DOHH2 (cell line): ENCODE results near the gene MOB1B.

ENCODE experiments used
- EZH2phosphoT487 ChIP-seq: fragments of 200-600 bp; sonication (generic); IDR thresholded peaks from 2 replicates; pipeline ENCODE4 v1.6.1; 2017; ENCODE audit warnings: borderline replicate concordance, mild to moderate bottlenecking, antibody characterized with exemption, low read length, moderate library complexity, mixed read lengths
- TF ChIP-seq, protein P1 (sequence below): fragments of 200-600 bp; sonication (generic); IDR thresholded peaks from one replicate; pipeline ENCODE4 v1.5.1; 2014; ENCODE audit warnings: antibody characterized with exemption, mild to moderate bottlenecking, low read depth, low read length; ENCODE audit not compliant: poor library complexity, severe bottlenecking

DNA sequence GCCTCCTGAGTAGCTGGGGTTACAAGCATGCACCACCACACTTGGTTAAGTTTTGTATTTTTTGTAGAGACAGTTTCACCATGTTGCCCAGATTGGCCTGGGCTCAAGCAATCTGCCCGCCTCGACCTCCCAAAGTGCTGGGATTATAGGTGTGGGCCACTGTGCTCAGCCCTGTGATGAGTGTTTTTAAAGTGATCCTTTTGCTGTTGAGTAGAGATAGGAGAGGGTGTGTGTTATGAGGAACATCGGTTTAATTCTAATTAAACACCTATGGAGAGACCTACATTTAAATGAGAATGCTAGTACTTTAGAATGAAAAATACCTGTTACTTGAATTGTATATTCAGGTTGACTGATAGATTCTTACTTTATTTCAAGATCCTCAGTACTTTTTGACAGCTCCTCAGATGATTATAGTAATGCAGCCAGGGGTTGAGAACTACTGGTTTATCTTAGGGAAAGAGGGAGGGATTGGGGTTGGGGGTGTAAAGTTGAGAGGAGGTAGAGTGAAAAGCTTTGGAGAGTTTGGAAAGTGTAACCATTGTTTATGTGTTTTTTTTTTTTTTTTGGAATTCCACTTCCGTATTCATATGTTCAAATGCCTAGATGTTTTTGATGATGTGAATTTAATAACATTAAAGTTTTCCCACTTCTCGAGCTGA lies 54.5 kb downstream of the MOB1B start:
- no peak for TF ChIP-seq EZH2phosphoT487
- TF ChIP-seq, protein P1, sequence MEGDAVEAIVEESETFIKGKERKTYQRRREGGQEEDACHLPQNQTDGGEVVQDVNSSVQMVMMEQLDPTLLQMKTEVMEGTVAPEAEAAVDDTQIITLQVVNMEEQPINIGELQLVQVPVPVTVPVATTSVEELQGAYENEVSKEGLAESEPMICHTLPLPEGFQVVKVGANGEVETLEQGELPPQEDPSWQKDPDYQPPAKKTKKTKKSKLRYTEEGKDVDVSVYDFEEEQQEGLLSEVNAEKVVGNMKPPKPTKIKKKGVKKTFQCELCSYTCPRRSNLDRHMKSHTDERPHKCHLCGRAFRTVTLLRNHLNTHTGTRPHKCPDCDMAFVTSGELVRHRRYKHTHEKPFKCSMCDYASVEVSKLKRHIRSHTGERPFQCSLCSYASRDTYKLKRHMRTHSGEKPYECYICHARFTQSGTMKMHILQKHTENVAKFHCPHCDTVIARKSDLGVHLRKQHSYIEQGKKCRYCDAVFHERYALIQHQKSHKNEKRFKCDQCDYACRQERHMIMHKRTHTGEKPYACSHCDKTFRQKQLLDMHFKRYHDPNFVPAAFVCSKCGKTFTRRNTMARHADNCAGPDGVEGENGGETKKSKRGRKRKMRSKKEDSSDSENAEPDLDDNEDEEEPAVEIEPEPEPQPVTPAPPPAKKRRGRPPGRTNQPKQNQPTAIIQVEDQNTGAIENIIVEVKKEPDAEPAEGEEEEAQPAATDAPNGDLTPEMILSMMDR = no peak
